ENCODE data around the gene LRMDA. TPM values are rescaled to one million over a fixed set of nuclear protein-coding genes. Genes with fewer than 3 reads are reported as not detected.

LRMDA gene
- total RNA-seq, 2 donors from 2014 or later = 9.6 to 12.6 TPM

GRCh38 chr10:75408509-75408875 lies 22.9 kb upstream of the LRMDA start:
- intact Hi-C loops (cut with DNase I) = loop anchor here (5.0 to 10.0 kb wide), 3 partner anchors 64 to 1696 kb away; no protein-coding TSS in a partner anchor
- WGBS = 5% methylated on average over 27 of the region's 27 CpGs
- peak; percentile 19 for DNase-seq (ENCODE audit: low spot score)
- H3K27me3 ChIP-seq (replicated peaks; ENCODE audit: insufficient read depth) = no peaks in the 10 kb centered on the region
- peak overlapping the region; percentile 98 to 99 for H3K27ac ChIP-seq
- H3K36me3 ChIP-seq = no peaks in the 10 kb centered on the region
- H3K4me1 ChIP-seq (replicated peaks) = peaks cover 9% of the 10 kb centered on the region
- no peaks in the 10 kb centered on the region for H3K9me3 ChIP-seq
- TF ChIP-seq, protein P1, sequence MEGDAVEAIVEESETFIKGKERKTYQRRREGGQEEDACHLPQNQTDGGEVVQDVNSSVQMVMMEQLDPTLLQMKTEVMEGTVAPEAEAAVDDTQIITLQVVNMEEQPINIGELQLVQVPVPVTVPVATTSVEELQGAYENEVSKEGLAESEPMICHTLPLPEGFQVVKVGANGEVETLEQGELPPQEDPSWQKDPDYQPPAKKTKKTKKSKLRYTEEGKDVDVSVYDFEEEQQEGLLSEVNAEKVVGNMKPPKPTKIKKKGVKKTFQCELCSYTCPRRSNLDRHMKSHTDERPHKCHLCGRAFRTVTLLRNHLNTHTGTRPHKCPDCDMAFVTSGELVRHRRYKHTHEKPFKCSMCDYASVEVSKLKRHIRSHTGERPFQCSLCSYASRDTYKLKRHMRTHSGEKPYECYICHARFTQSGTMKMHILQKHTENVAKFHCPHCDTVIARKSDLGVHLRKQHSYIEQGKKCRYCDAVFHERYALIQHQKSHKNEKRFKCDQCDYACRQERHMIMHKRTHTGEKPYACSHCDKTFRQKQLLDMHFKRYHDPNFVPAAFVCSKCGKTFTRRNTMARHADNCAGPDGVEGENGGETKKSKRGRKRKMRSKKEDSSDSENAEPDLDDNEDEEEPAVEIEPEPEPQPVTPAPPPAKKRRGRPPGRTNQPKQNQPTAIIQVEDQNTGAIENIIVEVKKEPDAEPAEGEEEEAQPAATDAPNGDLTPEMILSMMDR (IDR thresholded peaks at IDR 0.05) = no peak
- no peak for TF ChIP-seq POLR2AphosphoS5 (IDR thresholded peaks at IDR 0.05)
- TF ChIP-seq POLR2A (IDR thresholded peaks at IDR 0.05) = no peak
- peak overlapping the region; percentile 54 to 79 for H3K4me3 ChIP-seq

DNA sequence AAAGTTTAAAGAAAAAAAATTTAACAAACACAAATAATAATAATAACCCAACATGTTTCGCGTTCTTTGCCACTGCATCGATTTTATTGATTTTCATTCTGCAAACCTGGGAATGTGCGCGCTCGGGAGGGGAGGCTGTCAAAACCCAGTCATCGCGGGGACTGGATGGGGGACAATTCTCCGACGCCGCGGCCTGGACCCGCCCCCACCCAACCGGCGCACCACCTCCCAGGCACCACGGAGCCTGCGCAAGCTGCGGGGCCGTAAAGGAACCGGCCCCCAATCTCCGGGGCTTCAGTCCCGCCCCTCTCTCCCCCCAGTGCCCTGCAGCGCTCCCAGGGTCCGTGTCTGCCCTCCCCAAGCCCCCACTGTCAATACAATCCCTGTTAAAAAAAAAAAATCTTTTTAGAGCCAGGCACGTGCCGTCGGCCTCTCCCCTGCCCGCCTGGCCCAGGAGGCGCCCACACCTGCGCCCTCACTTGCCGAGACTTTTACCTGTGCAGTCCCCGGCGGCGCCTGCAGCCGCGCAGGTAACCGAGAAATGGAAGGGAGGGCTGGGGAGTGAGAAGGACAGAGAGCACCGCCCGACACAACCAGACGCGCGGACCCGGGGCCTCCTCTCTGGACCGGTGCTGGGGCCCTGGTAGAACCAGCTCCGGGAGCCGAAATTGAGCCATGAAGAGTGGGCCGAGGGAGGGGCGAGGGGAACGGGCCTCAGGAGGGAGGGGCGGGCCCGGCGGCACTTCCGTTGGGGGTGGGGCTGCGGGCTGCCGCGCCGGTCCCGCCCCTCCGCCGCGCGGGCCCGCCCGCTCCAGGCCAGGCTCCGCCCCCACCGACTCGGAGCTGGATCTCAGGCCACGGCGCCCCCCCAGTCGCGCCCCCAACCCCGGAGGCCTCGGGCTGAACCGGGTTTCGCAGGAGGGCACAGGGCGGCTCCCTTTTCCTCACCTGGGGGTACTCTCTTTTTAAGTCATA lies 22.2 kb upstream of the LRMDA start:
- Histone ChIP-seq H3K36me3 (no peaks in the 10 kb centered on the region), H3K4me1 (replicated peaks) (peaks cover 9% of the 10 kb centered on the region), H3K27ac (peak overlapping the region; percentile 98 to 99), H3K4me3 (peak overlapping the region; percentile 54 to 79), H3K27me3 (replicated peaks; ENCODE audit: insufficient read depth) (no peaks in the 10 kb centered on the region), H3K9me3 (no peaks in the 10 kb centered on the region)
- TF ChIP-seq POLR2AphosphoS5 (IDR thresholded peaks at IDR 0.05) = peak; percentile 43
- TF ChIP-seq, protein P1 (IDR thresholded peaks at IDR 0.05) = peak in 2 of 4 experiments; percentile 36 to 40
- peak; percentile 43 for TF ChIP-seq POLR2A (IDR thresholded peaks at IDR 0.05)
- DNase-seq (ENCODE audit: low spot score) = peak; percentile 86
- intact Hi-C loops (cut with DNase I) = loop anchor here (5.0 to 10.0 kb wide), 3 partner anchors 63 to 1696 kb away; no protein-coding TSS in a partner anchor
- WGBS = under 1% methylated on average over 50 of the region's 76 CpGs

- Histone ChIP-seq H3K27ac (peak overlapping the region in 1 of 2 donors; percentile 99), H3K27me3 (replicated peaks; ENCODE audit: insufficient read depth) (no peaks in the 10 kb centered on the region), H3K36me3 (no peaks in the 10 kb centered on the region), H3K4me3 (no peak overlapping the region), H3K9me3 (no peaks in the 10 kb centered on the region), H3K4me1 (replicated peaks) (peaks cover 6% of the 10 kb centered on the region)
- peak; percentile 36 for DNase-seq (ENCODE audit: low spot score)
- intact Hi-C loops (cut with DNase I) = no loop called here
- TF ChIP-seq POLR2AphosphoS5 (IDR thresholded peaks at IDR 0.05) (no peak), POLR2A (IDR thresholded peaks at IDR 0.05) (no peak)
- TF ChIP-seq, protein P1 (IDR thresholded peaks at IDR 0.05) = no peak
- 49% methylated on average over 10 of the region's 10 CpGs for WGBS
Measured at GRCh38 chr10:75410132-75411005, 21.1 kb upstream of the LRMDA start.

- TF ChIP-seq, protein P1 (IDR thresholded peaks at IDR 0.05) = no peak
- TF ChIP-seq POLR2AphosphoS5 (IDR thresholded peaks at IDR 0.05) (no peak), POLR2A (IDR thresholded peaks at IDR 0.05) (no peak)
- H3K36me3 ChIP-seq = no peaks in the 10 kb centered on the region
- no peaks in the 10 kb centered on the region for H3K27me3 ChIP-seq (replicated peaks; ENCODE audit: insufficient read depth)
- no peak overlapping the region for H3K4me3 ChIP-seq
- H3K27ac ChIP-seq = no peak overlapping the region
- intact Hi-C loops (cut with DNase I) = no loop called here
- no peaks in the 10 kb centered on the region for H3K9me3 ChIP-seq
- WGBS = 100% methylated on average over 1 of the region's 1 CpG
- H3K4me1 ChIP-seq (replicated peaks) = no peaks in the 10 kb centered on the region
- DNase-seq (ENCODE audit: low spot score) = no peak
Measured at GRCh38 chr10:75414527-75414926, 16.9 kb upstream of the LRMDA start.
